RPMI7951 (cell line): ENCODE data around the gene GLIS1. TPM values are rescaled to one million over a fixed set of nuclear protein-coding genes. Genes with fewer than 3 reads are reported as not detected.
"Not testable (repeated sequence)": the region's sequence is repeated elsewhere in the genome, so short reads cannot be mapped to it uniquely, and the experiment has no call there.

Experiments
- DNase-seq: peaks from one replicate; pipeline ENCODE4 v3.0.0-alpha.2; 2012; ENCODE audit warnings: low read depth
- total RNA-seq: library from RNA; depleted of rRNA; stranded (reverse); fragments of >200 nt; shearing (Covaris generic); gene quantifications from 2 replicates; pipeline ENCODE4 v1.2.3, GENCODE V29; 2014; rRNA removed

Gene GLIS1
- 1.3 and 1.9 TPM in 2 replicates for total RNA-seq

DNA sequence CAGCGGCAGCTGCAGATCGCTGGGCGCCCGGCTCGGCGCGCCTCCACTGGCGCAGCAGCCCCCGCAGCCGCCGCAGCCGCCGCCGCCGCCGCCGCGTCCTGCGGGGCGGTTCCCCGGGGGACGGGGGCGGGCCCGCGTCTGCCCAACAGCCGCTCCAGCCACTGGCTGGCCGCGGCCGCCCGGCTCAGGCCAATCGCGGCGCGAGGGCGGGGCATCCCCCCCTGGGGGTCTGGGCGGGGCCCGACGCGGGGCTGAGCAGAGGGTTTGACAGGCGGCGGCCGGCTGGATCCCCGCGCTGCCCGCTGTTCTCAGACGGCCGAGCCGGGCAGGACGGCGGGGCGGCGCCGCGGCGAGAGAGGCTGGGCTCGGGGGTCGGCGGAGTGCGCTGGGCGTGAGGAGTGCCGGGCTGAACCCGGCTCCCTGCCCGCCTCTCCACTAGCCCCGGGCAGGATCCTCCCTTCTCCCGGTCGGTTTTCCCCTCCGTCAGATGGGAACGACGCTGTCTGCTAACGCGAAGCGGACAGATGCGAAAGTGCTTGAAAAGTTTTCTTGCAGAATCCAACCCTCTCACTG lies at the start of gene GLIS1:
Gene GLIS1, minus strand, starts transcription at position 56 of the 573 bp plus-strand sequence. CDS start 1,100 bp downstream, outside the sequence.
- peak; percentile 92 for DNase-seq

DNA sequence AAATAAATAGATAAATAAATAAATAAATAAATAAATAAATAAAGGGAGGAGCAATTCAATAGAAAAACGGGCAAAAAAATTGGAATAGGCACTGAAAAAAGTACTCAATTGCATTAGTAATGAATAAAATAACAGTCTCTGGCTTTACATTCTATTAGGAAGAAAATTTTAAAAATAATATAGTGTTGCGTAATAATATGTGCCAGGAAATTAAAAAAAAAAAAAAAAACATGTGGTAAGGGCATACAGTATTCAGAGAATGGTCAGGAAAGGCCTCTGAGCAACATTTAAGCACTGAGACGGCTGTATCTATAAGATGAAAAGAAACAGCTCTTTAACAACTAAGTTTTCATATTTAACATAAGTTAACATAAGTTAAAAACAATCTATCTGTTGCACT lies 48.7 kb upstream of the GLIS1 start:
- DNase-seq: no peak

DNA sequence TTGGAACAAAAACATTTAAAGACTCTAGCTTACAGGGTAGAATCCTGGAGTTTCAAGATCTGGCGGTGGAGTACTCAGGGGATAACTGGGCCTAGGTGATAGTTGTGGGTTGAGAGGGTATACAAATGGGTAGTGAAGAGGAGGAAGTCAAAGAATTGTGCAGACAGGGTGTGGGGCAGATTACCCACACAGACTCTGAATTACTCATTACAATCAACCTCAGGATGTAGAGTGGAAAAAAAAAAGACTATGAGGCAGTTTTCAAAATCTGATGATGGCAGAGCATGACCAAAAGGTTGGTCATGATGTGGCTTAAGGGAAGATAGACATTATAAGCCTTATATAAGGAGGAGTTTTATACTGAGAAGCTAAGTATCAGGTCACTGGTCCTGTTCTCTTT lies 44.1 kb upstream of the GLIS1 start:
- peak; percentile 18 for DNase-seq

DNA sequence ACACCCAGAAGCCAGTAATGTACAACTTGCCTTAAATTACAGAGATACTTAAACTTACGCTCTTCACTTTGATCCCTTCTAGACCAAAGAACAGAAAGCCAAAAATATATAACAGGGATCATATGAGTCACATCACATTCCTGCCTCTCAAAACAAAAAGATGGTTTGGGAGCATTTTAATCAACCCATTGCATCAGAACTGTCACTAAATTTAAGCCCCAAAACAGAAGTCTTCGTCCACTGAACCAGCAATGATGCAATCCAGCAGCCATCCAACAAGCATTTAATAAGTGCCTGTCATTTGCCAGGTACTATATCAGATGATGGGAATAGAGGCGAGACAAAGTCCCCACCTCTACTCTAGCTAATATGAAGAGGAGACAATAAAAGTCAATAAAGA lies 42.7 kb upstream of the GLIS1 start:
- DNase-seq: peak; percentile 34

DNA sequence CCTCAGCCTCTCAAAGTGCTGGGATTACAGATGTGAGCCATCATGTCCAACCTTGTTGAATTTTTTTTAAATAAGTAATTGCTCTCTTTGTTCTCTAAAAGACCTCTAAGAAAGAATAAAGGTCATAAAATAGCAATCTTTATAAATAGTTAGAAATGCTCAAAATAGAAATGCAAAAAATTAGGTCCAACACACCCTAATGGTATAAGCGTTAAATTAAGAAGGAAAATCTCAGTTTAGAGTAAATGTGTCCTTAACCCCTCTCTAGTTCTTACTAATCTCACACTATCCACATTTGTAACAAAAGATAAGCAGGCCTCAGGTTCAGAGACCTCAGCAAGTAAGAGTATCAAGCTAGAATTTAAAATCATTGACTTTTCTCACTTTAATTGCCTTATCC lies 38.3 kb upstream of the GLIS1 start:
- no peak for DNase-seq

DNA sequence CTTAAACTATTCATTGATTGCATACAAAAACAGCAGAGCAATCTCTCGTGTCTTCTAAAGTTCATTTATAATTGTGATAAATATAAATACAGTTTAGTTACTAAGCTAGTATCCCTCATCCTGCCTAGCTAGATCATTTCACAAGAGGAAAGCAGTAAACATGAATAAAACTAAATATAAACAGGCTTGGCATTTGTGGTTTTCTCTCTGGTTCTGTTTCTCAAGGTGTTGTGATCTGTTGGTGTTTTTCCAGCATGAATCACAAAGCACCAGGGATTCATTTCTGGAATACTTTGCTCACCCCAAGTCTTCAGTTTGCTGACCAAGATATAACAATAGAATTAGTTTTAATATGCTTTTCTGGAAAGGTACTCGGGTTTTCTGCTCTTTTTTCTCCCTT lies 32.7 kb upstream of the GLIS1 start:
- DNase-seq: peak; percentile 47

DNA sequence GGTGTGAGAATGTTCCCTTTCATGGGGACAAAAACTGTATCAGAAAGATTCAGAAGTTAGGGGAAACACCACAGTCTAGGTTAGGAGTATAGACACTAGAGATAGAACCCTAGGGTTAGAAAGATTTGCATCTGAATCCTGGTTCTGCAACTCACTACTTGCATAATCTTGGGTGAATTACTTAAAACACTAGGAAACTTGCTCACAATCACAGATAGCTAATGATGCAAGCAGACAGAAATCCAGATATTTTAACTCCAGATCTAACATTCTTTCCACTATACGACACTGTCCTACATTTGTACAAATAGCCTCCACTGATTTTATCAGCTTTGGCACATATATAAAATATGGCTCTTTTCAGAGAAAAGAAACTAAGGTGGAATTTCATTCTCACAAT lies 30.8 kb upstream of the GLIS1 start:
- DNase-seq: no peak

DNA sequence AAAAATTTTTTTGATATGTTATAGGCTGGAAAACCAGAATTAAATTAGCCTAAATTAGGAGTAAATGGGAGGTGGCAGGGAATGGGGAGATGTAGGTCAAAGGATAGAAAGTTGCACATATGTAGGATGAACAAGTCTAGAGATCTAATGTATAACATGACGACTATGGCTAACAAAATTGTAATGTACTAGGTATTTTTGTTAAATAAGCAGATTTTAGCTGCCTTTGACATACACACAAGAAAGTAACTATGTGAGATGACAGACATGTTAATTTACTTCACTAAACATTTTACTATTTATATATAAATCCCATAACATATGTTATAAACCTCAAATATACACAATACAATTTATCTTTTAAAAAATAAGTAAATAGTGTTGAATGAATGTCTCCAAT lies 30.2 kb upstream of the GLIS1 start:
- DNase-seq: no peak

DNA sequence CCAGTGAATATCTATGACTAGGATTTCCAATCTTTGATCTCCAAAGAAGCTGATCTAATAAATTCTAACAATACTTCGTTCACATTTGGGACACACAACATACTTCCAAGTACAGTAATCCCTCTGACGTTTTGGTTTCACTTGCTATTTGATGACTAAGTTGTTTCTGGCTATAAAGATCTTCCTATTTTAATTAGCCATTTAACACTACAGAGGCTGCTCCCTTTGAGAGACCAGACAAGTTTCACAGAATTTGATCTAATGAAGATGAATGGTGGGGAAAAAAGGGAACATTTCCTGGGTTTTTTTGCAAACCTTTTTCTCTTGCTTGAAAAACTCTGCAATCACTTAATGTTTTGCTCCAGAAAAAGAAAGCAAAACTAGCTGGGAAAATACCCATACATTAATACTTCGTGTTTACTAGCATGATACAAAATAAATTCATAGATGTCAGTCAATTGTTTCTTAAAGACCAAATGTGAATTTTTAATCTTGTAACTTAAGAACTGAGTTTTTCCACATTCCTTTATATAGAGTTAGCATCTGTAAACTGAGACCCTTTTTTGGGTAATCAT lies 28.0 kb upstream of the GLIS1 start:
- DNase-seq: peak; percentile 57

DNA sequence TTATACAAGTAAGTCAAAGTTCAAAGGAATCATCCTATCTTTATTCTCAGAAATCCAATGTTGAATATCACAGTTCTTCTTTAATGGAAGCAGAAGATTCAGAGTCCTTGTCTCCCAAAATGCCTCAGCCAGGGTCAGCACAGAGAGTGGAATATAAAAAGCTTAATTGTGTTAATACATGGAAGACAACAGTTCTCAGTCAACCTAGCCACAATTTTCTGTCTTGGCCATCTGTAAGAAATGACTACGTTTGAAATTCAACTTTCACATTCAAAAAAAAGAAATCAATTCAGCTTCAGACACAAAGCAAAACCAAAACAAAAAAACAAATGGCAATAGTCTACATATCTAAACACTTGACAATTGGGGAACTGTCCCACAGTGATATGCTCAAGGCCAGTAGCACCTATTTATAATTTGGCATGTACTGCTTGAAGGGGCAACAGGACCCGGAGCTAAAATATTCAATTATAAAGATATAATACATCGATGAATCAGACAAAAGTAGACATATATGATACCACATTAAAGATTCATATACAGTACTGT lies 27.3 kb upstream of the GLIS1 start:
- no peak for DNase-seq

DNA sequence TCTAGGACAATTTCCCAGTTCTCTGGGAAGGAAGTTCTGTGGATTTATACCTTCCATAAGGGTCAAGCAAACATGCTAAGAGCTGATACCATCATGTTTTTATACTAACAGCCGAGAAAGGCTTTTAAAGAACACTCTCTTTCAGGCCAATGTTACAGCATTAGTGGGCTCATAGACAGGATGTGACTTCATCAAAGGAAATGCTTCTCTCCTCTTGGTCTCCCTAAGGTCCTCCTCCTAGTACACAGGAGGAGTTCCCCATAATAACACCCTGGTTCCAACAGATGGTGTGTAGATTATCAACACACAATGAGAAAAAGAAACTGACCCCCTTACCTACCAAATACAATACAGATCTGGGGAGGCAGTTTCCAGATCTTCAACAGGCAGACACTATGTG lies 26.7 kb upstream of the GLIS1 start:
- DNase-seq: peak; percentile 41

DNA sequence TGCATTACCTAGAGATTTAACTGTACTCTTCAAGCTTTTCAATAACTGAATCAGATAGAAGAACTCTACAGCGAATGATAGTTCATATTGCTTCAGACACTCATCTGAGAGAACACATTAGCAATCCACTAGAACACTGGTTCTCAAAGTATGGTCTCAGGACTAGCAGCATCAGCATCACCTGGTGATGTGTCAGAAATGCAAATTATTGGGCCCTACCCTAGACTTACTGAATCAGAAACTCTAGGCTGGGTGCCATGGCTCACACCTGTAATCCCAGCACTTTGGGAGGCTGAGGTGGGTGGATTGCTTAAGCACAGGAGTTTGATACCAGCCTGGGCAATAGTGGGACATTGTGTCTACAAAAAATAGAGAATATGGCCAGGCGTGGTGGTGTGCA lies 24.9 kb upstream of the GLIS1 start:
- DNase-seq: no peak

DNA sequence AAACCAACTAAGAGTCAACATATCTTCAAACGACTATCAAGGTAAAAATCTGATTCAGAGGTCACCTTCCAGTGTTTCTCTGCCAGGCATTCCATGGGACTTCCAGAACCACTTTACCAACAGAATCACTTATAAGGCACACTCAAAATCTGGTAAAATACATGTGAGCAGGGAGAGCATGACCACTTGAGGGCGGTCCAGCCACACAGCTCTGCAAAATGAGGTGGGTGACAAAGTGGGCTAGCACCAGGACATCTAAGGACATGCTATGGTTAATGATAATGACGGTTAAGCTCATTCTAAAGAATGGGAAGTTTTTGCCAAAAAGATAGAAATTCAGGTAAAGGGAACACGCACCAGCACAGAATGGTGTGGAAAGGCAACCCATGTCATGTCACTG lies 24.5 kb upstream of the GLIS1 start:
- no peak for DNase-seq

DNA sequence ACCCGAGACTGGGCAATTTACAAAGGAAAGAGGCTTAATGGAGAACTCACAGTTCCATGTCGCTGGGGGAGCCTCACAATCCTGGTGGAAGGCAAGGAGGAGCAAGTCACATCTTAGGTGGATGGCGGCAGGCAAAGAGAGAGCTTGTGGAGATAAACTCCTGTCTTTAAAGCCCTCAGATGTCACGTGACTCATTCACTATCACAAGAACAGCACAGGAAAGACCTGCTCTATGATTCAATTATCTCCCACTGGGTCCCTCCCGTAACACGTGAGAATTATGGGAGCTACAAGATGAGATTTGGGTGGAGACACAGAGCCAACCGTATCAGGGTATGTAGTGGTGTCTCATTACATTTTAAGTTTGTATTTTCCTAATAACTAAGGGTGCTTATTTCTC lies 21.5 kb upstream of the GLIS1 start:
- DNase-seq: not testable (repeated sequence)

DNA sequence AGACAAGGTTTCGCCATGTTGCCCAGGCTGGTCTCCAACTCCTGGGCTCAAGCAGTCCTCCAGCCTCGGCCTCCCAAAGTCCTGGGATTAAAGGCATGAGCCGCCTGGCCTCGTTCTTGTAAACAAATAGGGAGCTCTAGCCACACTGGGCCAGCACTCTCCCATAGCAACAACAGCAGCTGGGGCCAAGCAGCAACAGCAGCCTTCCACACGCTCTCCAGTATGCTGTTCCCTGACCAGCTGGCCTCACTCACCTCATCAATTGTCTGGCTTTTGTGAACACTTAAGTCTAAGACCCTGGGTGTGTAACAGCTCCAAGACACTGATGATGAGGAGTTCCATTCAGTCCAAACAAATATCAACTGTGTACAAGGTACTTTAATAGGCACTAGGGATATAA lies 16.9 kb upstream of the GLIS1 start:
- no peak for DNase-seq

DNA sequence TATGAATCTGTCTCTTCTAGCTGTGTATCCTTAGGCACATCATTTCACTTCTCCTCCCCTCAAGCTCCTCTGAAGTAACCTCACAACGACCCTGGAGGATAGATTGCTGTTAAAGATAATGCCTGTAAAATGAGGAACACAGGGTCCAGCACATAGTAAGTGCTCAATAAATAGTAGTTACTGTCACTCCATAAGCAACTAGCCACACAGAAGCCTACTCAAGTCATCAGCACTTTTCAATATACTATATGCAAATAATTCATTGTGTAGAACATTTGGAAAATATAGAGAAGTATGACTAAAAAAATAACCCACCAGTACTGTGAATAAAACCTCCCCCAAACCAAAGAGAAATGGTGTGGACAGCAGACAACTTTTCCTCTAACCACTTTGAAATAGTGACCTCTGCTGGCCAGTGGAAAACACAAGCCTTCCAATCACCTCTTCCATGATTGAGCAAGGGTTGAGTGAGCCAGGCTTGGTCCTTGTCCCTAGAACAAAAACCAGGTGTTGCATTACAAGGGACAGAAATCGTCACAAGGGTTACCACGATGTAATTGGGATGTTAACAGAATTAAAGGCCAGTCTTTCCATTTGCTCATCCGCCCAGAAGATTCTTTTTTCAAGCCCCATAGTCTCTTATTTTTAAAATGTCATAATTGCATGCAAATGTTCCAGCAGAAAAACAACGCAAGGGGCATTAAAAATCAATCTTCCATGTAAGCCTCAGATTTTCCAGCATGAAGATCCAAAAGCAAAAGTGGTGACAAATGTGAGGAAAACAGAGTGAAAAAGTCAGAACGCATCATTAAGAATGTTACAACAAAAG lies 15.7 kb upstream of the GLIS1 start:
- DNase-seq: peak; percentile 71

DNA sequence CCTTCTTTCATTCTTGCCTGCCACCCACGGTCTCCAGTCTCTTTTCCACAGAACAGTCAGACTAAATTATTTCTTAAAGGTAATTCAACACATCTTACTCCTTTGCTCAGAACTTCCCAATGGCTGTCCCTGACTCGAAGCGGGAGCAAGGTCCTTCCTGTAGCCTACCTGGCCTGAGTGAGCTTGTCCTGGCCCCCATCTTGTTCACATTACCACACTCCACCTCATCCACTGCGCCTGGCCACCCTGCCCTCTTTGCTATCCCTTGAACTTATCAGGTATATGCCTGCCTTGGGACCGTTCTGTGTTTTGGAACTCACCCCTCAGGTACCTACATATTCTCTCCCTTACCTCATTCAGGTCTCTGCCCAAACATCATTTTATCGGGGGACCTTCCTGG lies 13.3 kb upstream of the GLIS1 start:
- DNase-seq: no peak

DNA sequence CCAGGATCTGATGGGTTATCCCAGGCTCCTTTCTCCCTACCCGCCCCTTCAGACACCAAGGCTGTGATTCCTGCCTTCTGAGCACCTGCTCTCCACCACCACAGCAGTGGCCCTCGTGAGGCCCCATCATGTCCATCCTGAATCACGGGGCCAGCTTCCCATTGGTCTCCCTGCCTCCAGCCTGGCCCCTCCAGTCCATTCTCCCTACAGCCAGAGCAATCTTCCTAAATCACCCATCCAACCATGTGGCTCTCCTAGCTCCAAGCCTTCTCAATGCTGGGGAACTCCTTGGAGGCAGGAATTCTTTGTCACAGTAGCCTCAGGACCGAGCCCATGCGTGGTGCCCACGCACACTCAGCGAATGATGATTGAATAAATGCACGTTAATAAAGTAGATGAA lies 8.9 kb upstream of the GLIS1 start:
- no peak for DNase-seq

DNA sequence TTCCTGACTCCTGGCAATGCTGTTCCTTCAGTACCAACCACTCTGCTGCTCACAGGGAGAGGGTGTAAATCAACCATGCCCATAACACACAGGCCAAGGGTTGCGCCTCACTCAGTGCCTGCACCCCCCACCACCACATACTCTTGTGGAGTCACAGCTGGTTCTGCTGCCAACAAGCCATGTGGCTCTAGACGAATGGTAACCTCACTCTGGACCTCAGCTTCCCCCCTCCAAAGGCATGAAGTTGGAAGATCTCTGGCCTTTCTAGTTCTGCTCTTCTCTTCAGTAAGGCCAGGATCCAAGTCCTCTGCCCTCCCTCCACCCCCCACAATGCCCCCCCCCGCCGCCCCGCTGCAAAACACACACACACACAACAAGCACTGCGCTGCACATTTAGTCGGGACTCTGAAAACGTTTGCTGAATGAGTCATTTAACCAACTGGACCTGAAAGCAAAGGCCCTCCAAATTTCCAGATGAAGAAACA lies 1.7 kb upstream of the GLIS1 start:
- DNase-seq: peak; percentile 93

DNA sequence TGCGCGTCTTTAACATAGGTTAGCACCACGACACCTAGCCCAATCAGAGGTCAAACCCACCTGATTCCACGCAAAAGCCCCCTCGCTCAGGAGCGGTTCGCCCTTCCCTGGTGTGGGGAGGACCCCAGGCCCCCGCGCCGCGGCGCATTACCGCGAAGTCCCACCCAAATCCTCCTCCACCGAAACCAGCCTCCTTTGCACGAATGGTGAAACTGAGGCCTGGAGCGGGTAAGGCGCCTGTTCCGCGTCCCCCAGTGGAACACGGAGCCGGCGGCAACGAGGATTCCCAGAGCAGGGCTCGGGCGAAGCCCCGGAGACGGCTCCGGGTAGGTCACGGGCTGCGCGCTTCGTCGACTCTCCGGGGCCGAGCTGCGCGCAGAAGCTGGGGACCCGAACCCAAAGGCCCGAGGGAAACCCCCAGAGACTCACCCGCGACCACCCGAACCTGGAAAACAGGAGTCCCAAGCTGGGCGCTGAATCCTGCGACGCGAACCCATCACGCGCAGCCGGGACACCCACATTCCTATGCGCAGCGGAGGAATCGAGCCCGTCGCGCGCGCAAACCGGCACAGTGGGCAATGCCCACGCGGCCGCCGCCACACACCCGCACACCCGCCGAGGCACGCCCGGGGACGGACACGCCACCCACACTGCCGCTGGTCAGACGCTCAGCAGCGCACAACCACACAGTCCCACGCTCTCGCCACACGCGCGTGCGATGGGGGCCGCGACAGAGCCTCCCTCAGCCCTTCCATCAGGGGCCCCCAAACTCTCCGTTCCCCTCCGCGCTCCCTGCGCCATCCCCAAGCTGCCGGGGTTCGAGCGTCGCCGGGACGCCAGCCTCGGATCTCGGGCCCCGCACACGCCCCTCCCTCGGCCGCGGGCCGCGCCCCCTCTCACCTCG lies 507 bp downstream of the GLIS1 start:
- no peak for DNase-seq

DNA sequence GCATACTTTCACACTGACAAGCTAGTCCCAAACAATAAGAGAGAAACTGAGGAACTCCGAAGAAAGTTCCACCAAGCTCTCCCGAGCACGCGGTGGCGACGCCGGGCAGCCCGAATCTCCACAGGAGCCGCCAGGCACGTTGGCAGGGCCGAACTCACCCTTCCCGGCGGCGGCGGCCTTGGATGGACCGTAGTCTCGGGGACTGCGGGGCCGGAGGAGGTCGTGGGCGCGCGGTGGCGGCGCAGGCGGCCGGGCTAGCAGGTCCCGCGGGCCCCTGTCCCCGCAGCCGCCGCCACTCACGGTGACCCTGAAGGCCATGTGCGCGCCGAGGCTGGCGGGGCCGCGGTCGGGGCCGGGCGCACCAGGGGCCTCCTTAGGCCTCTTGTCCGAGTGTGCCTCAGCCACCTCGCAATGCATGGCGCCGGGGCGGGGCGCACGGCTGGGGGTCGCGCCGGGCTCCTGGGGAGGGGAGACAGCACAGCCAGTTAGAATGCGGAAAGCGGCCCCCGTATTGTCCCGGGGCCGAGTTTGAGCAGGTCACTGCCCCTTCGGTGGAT lies 1.2 kb downstream of the GLIS1 start:
- DNase-seq: no peak
